ENCODE results near the gene PLCB1.

- TF ChIP-seq CTCF (conservative IDR thresholded peaks at IDR 0.05 in 1 of 2, IDR thresholded peaks at IDR 0.05 in 1 of 2; ENCODE audit: low read depth in 1 of 2, low read length in 2 of 2) (no peak), EZH2 (IDR thresholded peaks at IDR 0.05; ENCODE audit: low read length, missing control alignments) (no peak)
Observed at GRCh38 chr20:8678098-8678776, 546.2 kb downstream of the PLCB1 start.
